RPMI7951 (cell line): ENCODE measurements around the gene CAMTA1. TPM values are rescaled to one million over a fixed set of nuclear protein-coding genes. Genes with fewer than 3 reads are reported as not detected.

Source experiments
- DNase-seq: peaks from one replicate; pipeline ENCODE4 v3.0.0-alpha.2; 2012; ENCODE audit warnings: low read depth
- total RNA-seq: library from RNA; depleted of rRNA; stranded (reverse); fragments of >200 nt; shearing (Covaris generic); gene quantifications from 2 replicates; pipeline ENCODE4 v1.2.3, GENCODE V29; 2014

The CAMTA1 gene
- total RNA-seq, 1 experiment from 2014 or later: 91.0 TPM

GRCh38 chr1:7531562-7532340 is 746.5 kb downstream of the CAMTA1 start:
- DNase-seq: no peak

DNA sequence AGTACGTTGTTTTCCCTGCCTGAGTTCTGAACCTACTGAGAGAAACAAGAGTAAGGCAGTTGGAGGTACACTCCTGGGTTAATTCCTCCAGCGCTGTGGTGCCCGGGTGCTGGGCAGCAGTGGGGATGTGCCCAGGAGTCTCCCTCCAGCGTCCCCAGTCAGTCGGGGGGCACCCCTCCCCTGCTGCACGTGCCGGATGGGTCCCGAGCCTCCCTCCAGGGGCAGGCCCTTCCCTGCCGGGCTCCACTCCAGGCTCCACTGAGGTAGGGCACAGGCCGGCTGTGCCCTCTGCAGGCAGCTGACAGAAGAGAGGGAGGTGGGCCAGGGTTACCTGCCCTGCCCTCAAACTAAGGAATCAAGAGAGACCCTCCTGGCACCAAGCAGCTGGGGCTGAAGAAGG is 747.8 kb downstream of the CAMTA1 start:
- no peak for DNase-seq

GRCh38 chr1:7534061-7534825 is 749.0 kb downstream of the CAMTA1 start:
- peak; percentile 87 for DNase-seq

- no peak for DNase-seq
Measured at GRCh38 chr1:7535016-7535415, 749.8 kb downstream of the CAMTA1 start.

DNA sequence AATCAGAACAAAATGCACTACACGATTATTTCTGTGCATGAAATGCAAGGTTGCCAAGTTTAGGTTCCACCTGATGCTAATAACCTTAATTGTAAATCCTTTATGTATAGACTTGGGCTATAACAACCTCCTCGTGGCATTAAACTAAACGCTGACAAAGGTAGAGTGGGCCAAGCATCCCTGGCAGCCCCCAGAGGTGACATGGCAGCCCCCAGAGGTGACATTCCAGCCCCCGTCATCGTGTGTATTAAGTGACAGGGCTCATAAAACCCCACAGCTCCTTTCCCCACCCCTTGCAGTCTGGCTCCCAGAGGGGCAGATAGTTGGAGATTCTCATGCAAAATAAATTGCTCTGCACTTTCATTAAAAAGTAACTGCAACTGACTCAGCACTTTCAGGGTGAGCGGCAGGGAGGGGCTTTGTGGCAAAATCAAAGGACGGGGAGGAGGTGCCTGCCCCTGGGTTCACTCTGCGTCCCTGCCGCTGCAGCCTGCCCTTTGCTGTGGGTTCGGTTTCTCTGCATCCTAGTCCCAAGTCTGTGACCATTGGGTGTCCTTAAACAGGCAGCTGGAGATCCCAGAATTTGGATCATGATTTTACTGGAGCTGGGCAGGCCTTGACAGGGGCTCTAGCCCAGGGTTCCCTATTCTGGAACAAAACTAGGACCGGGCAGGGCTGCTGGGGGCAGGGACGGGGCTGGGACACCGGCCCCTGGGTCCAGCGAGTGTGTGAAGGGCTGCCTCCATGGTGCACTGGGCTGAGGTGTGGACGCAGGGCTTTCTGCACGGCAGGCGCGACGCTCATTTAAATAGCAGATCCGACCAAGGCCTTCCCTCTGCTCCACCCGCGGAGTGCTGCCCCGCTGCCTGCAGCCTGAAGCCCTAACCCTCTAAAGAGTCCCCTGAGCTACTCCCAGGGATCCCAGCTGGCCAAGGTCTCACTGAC is 751.0 kb downstream of the CAMTA1 start:
- no peak for DNase-seq

- no peak for DNase-seq
Measured at GRCh38 chr1:7536891-7537591, 751.8 kb downstream of the CAMTA1 start.

- DNase-seq: peak; percentile 43
Measured at GRCh38 chr1:7538033-7538432, 752.8 kb downstream of the CAMTA1 start.

- peak; percentile 77 for DNase-seq
Measured at GRCh38 chr1:7538849-7539768, 753.9 kb downstream of the CAMTA1 start.

GRCh38 chr1:7539769-7540175 is 754.5 kb downstream of the CAMTA1 start:
- DNase-seq: peak; percentile 38

GRCh38 chr1:7540816-7541215 is 755.6 kb downstream of the CAMTA1 start:
- no peak for DNase-seq

- no peak for DNase-seq
Measured at GRCh38 chr1:7541629-7542028, 756.4 kb downstream of the CAMTA1 start.

GRCh38 chr1:7543718-7544090 is 758.5 kb downstream of the CAMTA1 start:
- no peak for DNase-seq

- peak; percentile 95 for DNase-seq
Measured at GRCh38 chr1:7549277-7550161, 764.3 kb downstream of the CAMTA1 start.

DNA sequence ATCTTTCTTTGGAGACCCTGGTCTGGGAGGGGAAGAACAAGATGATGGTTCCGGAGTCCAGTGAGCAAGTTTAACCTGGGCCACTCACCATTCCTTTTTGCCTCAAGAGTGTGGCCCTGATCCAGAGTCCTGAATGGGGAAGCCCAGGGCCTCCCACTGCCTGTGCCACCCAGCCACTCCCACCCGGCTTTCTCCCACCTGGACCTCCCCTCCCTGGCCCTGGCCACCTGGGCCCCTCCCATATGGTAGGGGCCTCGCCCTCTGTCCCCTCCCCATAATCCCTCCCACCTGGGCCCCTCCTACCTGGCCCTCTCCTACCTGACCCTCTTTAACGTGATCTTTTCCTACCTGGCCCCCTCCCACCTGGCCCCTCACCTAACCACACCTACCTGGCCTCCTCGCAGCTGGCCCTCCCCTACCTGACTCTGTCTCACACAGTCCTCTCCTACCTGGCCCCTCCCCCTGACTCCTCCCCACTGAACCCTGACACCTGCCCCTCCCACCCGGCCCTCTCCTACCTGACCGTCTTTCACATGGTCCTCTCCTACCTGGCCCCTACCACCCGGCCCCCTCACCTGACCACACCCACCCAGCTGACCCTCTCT is 765.1 kb downstream of the CAMTA1 start:
- DNase-seq: no peak

- no peak for DNase-seq
Measured at GRCh38 chr1:7550981-7551380, 765.7 kb downstream of the CAMTA1 start.

GRCh38 chr1:7551442-7551841 is 766.2 kb downstream of the CAMTA1 start:
- DNase-seq: no peak

- DNase-seq: peak; percentile 32
Measured at GRCh38 chr1:7552402-7552801, 767.1 kb downstream of the CAMTA1 start.

DNA sequence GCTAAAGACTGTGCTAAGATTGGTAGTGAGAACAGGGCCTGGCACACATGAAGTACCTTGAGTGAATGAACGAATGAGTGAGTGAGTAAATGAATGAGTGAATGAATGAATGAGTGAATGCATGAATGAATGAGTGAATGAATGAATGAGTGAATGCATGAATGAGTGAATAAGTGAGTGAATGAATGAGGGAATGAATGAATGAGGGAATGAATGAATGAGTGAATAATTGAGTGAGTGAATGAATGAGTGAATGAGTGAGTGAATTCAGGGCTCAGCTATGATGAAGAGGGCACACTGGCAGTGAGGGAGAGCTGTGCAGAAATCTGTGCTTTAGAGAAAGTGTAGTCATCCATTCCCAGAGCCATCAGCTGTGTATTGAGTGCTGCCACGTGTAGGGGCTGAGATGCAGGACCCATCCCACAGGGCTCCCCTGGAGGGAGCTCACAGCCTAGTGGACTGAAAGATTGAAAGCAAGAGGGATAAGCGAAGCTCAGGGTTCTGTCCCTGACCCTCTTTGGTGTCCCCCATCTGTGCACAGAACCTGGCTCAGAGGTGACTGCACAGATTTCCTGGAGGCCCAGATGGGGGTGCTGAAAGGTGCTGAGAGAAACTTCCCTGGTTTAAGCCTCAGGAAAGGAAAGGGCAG is 767.9 kb downstream of the CAMTA1 start:
- DNase-seq: no peak
